ENCODE measurements around the gene FGF4. TPM values are rescaled to one million over a fixed set of nuclear protein-coding genes. Genes with fewer than 3 reads are reported as not detected.

The FGF4 gene
- total and polyA plus RNA-seq, 4 donors: not detected

GRCh38 chr11:69819541-69820070, 44.5 kb upstream of the FGF4 start:
- Histone ChIP-seq H3K27ac (ENCODE audit: low read depth in 1 of 2, low read length in 2 of 2) (no peak overlapping the region), H3K9me3 (ENCODE audit: control insufficient read depth in 4 of 4, low read length in 3 of 4) (no peaks in the 10 kb centered on the region), H3K4me3 (ENCODE audit: low read depth in 1 of 3, low read length in 3 of 3) (no peak overlapping the region), H3K4me1 (ENCODE audit: control insufficient read depth in 4 of 4, insufficient read depth in 4 of 4, low read length in 3 of 4) (peaks cover 4 to 12% (median 6%) of the 10 kb centered on the region in 4 donors), H3K9ac (ENCODE audit: low read depth in 1 of 2, low read length in 2 of 2) (no peak overlapping the region), H3K36me3 (ENCODE audit: control insufficient read depth in 4 of 4, insufficient read depth in 3 of 4, low read depth in 1 of 4, low read length in 3 of 4) (no peaks in the 10 kb centered on the region), H3K27me3 (ENCODE audit: control insufficient read depth in 4 of 4, insufficient read depth in 4 of 4, low read length in 3 of 4) (peaks cover 5 to 20% (median 12%) of the 10 kb centered on the region in 4 donors)
- DNase-seq (ENCODE audit: low spot score): no peak
- no peak for TF ChIP-seq FOXA2 (IDR thresholded peaks at IDR 0.05)
- no peak for TF ChIP-seq GABPA (IDR thresholded peaks at IDR 0.05 in 1 of 2, conservative IDR thresholded peaks at IDR 0.05 in 1 of 2)
- TF ChIP-seq EGR1 (IDR thresholded peaks at IDR 0.05; ENCODE audit: low read depth in 2 of 2): no peak
- TF ChIP-seq ZBTB33 (IDR thresholded peaks at IDR 0.05): no peak
- TF ChIP-seq SP1 (IDR thresholded peaks at IDR 0.05): no peak
- TF ChIP-seq RXRA (IDR thresholded peaks at IDR 0.05): no peak
- no peak for TF ChIP-seq ATF3 (IDR thresholded peaks at IDR 0.05)
- 4% methylated on average over 40 of the region's 40 CpGs for WGBS

GRCh38 chr11:69818603-69819441, 43.7 kb upstream of the FGF4 start, which contains the start of gene FGF3:
TSS of gene FGF3 (minus strand) at chr11:69819416. CDS start at chr11:69818933, 483 bp downstream.
- Histone ChIP-seq H3K9ac (ENCODE audit: low read depth in 1 of 2, low read length in 2 of 2) (no peak within 1 kb of the TSS), H3K9me3 (ENCODE audit: control insufficient read depth in 4 of 4, low read length in 3 of 4) (no peaks in the 10 kb centered on the region), H3K4me1 (ENCODE audit: control insufficient read depth in 4 of 4, insufficient read depth in 4 of 4, low read length in 3 of 4) (peaks cover 4 to 12% (median 6%) of the 10 kb centered on the region in 4 donors), H3K27me3 (ENCODE audit: control insufficient read depth in 4 of 4, insufficient read depth in 4 of 4, low read length in 3 of 4) (peaks cover 6 to 20% (median 13%) of the 10 kb centered on the region in 4 donors), H3K27ac (ENCODE audit: low read depth in 1 of 2, low read length in 2 of 2) (no peak within 1 kb of the TSS), H3K36me3 (ENCODE audit: control insufficient read depth in 4 of 4, insufficient read depth in 3 of 4, low read depth in 1 of 4, low read length in 3 of 4) (no peaks in the 10 kb centered on the region), H3K4me3 (ENCODE audit: low read depth in 1 of 3, low read length in 3 of 3) (no peak within 1 kb of the TSS)
- WGBS: 5% methylated on average over 105 of the region's 105 CpGs
- TF ChIP-seq SP1 (IDR thresholded peaks at IDR 0.05) (no peak), RXRA (IDR thresholded peaks at IDR 0.05) (no peak), TAF1 (conservative IDR thresholded peaks at IDR 0.05) (no peak), ZBTB33 (IDR thresholded peaks at IDR 0.05) (no peak), FOXA2 (IDR thresholded peaks at IDR 0.05) (no peak), FOXA1 (IDR thresholded peaks at IDR 0.05) (no peak), REST (IDR thresholded peaks at IDR 0.05) (no peak), YY1 (IDR thresholded peaks at IDR 0.05) (no peak), ATF3 (IDR thresholded peaks at IDR 0.05) (no peak), RAD21 (IDR thresholded peaks at IDR 0.05) (no peak), EGR1 (IDR thresholded peaks at IDR 0.05; ENCODE audit: low read depth in 2 of 2) (no peak), GABPA (IDR thresholded peaks at IDR 0.05 in 1 of 2, conservative IDR thresholded peaks at IDR 0.05 in 1 of 2) (no peak)
- DNase-seq (ENCODE audit: low spot score): no peak
